Stimulated activated CD8-positive, alpha-beta memory T cell treated with anti-CD3 and anti-CD28 coated beads, Interleukin-7, amount 100 ng/mL, for 4 hours (primary cell): ENCODE data around the gene GNA12.
"Not testable (repeated sequence)": the region's sequence is repeated elsewhere in the genome, so short reads cannot be mapped to it uniquely, and the experiment has no call there.

Experiments
- DNase-seq, 2 donors: peaks; one replicate each; pipeline ENCODE4 v3.0.0-alpha.2; 2020; ENCODE audit warnings: low read depth in 2 of 2

GNA12 gene

DNA sequence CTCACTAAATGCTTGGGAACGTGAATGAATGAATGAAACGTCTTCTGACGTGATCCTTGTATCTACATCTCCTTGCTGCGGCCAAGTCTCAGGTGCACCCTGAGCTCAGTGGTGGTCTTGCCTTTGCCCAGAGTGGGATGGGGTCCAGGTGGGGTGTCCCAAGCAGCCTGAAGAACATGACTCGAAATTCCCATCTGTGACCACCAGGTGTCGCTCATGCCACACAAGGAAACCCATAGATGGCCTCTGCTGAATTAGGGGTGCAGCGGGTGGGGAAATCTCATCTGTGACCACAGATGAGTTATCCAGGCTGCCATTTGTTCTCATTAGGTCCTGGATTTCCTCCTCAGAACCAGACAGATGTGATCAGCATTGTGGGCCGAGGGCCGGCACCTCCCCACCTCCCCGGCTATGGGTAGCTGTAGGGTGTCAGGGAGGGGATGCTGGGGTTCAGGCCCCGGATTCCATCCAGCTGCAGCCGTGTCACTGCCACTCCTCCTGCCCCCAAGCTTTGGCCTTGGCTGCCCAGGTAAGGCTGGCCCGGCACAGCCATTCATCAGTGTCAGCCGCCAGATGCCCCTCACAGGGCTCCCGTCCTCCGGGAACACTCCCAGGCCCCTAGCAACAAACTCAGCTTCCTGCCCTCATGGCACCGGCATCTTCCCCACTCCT lies 21.0 kb upstream of the GNA12 start:
- peak; percentile 51 to 53 for DNase-seq

DNA sequence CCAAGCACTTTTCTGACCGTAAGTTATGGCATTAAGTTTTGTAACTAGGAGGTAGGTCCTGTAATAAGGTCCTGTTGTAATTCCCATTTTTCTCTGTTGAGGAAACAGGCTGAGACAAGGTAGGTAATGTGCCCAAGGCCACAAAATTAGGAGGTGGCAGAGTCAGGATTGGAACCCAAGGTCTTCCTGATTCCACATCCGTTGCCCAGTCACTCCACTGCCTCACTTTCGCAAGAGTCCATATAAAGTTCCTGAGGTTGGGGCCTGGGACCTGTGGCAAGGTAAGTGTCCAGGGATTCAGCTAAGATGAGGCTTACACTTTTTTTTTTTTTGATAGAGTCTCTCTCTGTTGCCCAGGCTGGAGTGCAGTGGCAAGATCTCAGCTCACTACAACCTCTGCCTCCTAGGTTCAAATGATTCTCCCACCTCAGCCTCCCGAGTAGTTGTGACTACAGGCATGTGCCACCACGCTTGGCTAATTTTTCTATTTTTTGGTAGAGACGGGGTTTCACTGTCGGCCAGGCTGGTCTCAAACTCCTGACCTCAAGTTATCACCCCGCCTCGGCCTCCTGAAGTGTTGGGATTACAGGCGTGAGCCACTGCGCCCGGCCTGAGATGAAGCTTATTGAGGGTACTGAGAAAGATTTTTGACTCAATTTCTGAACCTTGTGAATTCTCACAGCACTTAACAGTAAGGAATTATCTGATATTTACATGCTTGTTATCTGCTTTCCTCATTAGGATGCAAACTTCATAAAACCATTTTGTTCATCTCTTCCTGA lies 20.3 kb upstream of the GNA12 start:
- DNase-seq, result no peak

DNA sequence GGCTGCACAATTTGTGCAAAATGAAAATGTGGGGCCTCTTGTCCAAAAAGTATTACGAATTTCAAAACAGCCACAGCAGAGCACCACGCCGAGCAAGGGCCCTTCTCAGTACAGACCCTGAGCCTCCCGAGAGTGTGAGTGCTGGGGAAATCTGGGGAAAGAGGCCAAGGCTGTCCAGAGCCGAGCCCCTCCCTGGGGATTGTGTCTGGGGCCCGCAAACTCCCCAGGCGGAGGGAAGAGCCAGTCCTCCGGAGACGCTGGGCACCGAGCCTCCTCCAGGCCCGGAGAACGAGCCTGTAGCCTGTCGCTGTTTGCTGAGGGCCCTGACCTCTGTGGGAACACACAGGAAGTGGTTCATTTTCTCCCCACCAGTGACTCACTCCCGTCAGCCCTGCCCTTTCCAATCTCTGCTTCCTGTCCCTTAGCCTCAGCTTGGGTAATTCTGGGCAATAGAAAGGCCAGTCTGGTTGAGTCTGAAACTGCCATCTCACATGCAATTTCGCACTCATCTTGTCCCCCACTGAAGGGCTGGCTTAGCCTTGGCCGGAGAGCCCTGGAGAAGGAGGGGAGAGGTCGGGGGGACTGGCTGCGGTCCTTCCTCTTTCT lies 19.5 kb upstream of the GNA12 start:
- DNase-seq, result peak; percentile 61 to 68

DNA sequence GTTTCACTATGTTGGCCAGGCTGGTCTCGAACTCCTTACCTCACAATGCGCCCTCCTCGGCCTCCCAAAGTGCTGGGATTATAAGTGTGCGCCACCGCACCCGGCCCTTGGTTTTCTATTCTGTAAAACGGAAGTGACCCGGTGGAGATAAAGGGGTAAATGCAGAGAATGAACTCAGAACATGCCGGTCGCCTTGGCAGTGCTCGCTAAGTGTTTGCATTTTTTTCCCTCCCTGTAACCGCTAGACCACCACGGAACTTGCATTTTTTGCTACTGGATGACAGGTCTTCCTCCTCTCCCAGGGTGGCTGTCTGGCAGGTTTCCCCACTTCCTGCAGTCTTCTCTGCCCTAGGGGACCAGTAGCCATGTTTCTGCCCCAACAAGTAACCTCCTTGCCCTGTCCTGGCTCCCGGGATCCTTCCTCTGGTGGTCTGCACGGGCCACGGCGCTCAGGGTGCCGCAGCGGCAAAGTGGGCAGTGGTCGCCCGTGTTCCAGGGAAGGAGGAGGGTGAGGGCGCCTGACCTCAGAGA lies 18.8 kb upstream of the GNA12 start:
- DNase-seq, result no peak

DNA sequence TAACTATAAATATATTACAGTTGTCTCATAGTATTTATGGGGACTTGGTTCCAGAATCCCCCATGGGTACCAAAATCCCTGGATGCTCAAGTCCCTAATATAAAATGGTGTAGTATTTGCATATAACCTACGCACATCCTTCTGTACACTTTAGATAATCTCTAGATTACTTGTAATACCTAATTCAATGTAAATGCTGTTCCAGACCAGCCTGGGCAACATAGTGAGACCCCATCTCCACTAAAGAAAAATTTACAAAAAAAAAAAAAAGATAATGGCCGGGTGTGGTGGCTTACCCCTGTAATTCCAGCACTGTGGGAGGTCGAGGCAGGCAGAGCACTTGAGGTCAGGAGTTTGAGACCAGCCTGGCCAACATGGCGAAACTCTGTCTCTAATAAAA lies 17.4 kb upstream of the GNA12 start:
- DNase-seq, result no peak

DNA sequence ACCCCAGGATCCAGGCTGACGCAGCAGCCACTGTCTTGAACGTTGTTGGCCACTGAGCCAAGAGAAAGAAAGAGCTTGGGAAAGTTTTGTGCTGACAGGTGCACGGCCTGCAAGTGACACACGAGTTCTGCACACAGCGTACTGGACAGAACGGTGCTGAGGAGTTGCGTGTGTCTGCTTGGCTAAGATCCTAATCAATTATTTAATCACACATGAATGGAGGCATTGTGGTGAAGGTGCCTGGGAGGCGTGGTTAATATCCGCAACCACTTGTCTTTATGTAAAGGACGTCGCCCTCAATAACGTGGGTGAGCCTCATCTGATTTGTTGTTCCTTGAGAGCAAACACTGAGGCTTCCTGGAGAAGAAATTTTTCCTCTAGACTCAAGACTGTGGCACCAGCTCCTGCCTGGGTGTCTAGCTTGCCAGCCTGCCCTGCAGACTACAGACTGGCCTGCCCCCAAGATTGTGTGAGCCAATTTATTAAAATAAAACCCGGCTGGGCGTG lies 16.6 kb upstream of the GNA12 start:
- no peak for DNase-seq

DNA sequence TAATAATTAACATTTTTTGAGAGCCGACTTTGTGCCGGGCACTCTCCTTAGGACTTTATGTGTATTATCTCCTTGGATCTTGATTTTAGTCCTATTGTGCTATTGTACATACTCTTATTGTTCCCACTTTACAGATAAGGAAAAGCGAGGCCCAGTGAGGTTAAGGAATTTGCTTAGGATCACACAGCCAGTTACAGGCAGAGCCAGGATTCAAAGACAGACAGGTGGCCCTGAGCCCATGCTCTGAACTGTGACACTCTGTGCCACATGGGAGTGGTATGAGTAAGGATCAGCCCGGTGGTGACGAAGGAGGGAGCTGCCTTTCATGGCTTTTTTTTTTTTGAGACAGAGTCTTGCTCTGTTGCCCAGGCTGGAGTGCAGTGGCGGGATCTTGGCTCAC lies 15.8 kb upstream of the GNA12 start:
- DNase-seq, result no peak

DNA sequence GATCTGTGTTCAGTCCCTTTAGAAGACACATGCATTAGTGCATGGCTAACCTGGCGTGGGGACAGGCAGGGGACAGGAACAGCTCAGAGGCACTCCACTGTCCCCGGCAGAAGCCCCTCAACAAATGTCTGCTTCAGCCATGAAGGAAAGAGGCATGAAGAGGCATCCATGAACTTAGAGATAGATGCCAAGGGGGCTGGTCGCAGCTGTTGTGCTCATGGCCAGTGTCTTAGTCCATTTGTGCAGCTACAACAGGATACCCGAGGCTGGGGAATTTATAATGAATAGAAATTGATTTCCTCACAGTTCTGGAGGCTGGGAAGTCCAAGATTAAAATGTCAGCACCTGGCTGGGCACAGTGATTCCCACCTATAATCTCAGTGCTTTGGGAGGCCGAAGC lies 14.5 kb upstream of the GNA12 start:
- DNase-seq, result no peak

DNA sequence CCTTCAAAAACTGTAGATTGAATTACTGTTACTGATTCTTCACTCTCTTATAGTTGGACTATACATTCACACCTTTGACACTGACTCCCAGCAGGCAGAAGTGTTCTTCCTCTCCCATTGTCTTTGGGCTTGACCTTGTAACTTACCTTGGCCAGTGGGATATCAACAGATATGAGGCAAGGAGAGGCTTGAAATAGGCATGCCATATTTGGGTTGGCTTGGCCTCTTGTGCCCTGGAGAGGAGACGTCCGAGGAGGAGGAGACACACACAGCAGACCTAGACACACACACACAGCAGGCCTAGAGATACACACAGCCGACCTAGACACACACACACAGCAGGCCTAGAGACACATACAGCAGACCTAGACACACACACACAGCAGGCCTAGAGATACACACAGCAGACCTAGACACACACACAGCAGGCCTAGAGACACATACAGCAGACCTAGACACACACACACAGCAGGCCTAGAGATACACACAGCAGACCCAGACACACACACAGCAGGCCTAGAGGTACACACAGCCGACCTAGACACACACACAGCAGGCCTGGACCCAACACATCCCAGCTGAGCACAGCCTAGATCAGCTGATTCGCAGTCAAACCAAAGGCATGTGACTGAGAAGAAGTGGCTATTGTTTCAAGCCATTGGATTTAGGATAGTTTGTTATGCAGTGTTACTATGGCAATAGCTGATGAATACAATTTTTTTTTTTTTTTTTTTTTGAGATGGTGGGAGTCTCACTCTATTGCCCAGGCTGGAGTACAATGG lies 12.5 kb upstream of the GNA12 start:
- DNase-seq, result no peak

DNA sequence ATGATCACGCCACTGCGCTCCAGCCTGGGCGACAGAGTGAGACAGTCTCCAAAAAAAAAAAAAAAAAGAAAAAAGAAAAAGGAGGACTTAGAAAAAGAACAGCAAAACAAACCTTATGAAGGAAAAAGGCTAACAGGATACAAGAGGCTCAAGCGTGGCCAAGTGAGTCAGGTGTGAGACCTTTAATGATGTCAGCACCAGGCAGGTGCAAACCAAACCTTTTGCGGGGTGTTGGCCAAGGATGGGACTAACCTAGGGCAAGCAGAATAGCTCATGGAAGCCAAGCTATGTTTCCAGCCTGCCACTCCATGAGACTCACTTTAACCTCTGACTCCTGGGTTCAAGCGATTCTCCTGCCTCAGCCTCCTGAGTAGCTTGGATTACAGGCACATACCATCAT lies 11.3 kb upstream of the GNA12 start:
- no peak for DNase-seq

DNA sequence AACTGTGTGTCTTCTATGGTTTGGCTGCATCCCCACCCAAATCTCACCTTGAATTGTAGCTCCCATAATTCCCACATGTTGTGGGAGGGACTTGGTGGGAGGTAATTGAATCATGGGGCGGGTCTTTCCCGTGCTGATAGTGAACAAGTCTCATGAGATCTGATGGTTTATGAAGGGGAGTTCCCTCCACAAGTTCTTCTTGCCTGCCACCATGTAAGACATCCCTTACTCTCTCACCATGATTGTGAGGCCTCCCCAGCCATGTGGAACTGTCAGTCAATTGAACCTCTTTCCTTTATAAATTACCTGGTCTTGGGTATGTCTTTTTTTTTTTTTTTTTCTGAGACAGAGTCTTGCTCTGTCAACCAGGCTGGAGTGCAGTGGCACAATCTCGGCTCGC lies 9.4 kb upstream of the GNA12 start:
- not testable (repeated sequence) for DNase-seq

DNA sequence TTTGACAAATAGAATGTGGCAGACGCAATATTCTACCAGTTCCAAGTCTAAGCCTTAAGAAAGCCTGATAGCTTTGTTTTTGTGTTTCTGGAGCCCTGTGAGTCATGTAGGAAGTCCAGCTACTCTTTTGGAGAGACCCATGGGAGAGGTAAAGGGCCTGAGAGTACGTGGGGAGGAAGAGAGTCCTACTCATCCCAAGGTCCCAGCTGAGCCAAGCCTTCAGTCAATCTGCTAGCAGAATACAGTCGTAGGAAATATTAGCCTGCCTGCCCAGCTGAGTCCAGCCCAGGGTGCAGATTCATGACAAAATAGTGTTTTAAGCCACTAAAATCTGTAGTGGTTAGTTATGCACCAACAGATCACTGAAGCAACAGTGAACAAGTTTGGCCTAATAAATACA lies 9.0 kb upstream of the GNA12 start:
- DNase-seq, result no peak

DNA sequence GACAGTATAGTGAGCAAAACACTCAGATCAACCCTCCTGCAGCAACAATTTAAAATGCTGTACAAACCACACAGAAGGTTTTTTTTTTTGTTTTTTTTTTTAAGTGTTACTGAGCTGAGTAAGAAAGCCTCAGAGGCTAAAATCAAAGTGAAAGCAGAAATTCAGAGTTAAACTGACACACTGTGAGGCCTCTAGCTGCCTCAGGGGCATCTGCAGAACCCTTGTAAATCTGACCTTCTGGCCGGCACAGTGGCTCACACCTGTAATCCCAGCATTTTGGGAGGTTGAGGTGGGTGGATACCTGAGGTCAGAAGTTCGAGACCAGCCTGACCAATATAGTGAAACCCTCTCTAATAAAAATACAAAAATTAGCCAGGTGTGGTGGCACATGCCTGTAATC lies 7.4 kb upstream of the GNA12 start:
- DNase-seq, result no peak

DNA sequence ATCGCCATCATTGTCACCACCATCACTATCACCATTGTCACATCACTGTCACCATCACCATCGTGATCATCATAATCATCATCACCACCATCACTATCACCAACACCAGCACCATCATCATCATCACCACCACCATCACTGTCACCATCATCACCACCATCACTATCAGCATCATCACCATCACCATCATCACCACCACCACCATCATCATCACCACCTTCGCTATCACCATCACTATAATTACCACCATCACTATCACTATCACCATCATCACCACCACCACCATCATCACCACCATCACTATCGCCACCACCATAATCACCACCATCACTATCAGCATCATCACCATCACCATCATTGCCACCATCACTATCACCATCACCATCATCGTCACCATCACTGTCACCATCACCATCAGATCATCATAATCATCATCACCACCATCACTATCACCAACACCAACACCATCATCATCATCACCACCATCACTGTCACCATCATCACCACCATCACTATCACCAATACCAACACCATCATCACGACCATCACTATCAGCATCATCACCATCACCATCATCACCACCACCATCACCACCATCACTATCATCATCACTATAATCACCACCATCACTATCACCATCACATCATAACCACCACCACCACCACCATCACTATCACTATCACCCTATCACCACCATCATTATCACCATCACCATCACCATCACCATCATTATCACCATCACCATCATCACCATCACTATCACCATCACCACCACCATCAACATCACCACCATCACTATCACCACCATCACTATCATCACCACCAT lies 6.0 kb upstream of the GNA12 start:
- no peak for DNase-seq

DNA sequence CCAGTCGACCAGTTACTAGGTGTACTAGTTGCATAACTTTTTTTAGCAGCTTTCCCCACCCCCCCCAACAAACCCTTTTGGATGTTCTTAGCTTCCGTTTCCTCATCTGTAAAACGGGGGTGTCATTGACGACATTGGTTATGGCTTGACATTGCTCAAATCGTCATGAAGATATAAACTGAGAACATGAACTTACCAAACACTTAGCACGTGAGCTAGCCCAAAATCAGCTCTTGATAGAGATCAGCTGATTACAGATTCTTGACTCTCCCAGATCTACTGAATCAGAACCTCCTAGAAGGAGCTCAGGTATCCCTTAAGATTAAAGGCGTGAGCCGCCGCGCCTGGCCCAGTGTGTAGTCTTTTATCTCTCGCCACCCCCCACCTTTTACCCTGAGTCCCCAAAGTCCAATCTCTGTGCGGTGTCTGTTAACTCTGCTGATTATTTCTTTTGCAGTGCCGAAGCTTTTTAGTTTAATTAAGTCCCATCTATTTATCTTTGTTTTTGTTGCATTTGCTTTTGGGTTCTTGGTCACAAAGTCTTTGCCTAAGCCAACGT lies 1.0 kb upstream of the GNA12 start:
- DNase-seq, result no peak

DNA sequence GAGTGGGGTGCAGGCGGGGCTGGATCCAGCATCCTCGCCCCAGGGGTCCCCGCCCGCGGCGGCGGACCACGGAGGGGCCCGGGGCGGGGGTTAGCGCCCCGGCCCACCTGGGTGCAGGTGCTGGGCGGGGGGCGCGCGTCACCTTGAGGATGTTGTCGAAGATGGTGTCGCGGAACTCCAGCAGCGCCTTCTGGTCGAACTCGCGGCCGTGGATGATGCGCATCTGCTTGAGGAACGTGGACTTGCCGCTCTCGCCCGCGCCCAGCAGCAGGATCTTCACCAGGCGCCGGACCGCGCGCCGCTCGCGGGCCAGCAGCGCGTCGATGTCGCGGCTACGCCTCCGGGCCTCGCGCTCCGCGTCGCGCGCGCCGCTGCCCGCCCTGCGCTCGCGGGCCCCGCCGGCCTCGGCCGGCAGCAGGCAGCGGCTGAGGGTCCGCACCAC lies 376 bp downstream of the GNA12 start:
- no peak for DNase-seq

DNA sequence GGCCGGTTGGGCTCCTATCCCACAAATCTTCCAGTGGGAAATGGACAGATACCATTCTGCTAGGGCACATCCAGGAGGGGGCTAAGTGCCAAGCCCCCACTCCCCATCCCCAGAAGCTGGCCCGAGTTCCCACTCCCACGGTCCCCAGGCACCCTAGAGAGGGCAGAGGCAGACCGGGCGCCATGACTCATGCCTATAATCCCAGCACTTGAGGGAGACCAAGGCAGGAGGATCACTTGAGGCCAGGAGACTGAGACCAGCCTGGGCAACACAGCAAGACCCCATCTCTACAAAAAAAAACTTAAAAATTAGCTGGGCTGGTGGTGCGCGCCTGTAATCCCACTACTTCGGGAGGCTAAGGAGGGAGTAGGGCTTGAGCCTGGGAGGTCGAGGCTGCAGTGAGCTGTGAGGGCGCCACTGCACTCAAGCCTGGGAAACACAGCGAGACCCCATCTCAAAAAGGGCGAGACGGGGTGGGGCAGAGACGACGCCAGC lies 870 bp downstream of the GNA12 start:
- DNase-seq, result no peak

DNA sequence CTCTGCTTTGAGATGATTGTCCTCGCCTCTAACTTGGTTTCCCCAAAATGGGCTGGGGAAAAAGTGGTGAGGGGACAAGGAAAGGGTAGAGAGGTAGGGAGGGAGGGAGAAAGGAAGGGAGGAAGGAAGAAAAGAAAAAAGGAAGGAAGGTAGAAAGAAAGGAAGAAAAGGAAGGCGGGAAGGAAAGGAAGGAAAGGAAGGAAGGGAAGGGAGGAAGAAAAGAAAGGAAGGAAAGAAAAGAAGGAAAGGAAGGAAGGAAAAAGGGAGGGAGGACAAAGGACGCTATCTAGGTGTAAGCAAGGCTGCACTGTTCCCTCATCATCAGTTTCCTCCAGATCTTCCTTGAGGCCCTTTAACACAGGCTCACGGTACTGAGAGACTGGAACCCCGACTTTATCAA lies 2.2 kb downstream of the GNA12 start:
- no peak for DNase-seq

DNA sequence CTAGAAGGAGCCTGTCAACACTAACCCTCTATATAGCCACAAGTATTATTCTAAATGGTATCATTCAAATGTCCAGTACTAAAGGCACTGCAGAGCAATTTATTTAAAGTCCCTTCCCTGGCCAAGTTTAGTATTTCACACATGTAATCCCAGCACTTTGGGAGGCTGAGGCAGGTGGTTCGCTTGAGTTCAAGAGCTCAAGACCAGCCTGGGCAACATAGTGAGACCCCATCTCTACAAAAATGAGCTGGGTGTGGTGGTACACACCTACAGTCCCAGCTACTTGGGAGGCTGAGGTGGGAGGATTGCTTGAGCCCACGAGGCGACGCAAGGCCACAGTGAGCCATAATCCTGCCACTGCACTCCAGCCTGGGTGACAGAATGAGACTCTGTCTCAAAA lies 3.6 kb downstream of the GNA12 start:
- no peak for DNase-seq

DNA sequence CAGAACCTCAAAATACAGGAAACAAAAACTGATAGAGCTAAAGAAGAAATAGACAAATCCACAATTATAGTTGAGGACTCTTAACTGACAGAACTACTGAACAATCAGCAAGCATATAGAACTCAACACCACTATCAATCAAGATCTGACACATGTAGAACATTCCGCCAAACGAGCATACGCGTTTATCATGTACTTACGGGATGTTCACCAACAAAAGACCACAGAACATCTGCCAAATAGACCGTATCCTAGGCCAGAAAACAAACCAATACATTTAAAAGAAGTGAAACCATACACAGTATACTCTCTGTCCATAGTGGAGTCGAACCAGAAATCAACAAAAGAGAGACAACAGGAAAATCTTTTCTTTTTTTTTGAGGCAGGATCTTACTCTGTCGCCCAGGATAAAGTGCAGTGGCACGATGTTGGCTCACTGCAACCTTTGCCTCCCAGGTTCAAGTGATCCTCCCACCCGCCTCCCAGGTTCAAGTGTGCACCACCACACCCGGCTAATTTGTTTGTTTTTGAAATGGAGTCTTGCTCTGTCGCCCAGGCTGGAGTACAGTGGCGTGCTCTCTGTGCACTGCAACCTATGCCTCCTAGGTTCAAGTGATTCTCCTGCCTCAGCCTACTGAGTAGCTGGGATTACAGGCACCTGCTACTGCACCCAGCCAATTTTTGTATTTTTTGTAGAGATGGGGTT lies 5.1 kb downstream of the GNA12 start:
- no peak for DNase-seq
